Dendritic cell treated with granulocyte-macrophage colony-stimulating factor and Interleukin-4, amounts not matched to agents 40 ng/mL and 50 ng/mL, for 4 days (primary cell): Measurements from ENCODE around the gene NCF4.

ENCODE experiments used
- H3K27ac Mint-ChIP-seq: one replicate; pipeline ENCODE4 v1.8.0; 2022; ENCODE audit warnings: mild to moderate bottlenecking, mixed read lengths
- H3K27me3 Mint-ChIP-seq: one replicate; pipeline ENCODE4 v1.8.0; 2022; ENCODE audit warnings: mild to moderate bottlenecking, mixed read lengths
- H3K36me3 Mint-ChIP-seq: one replicate; pipeline ENCODE4 v1.8.0; 2022; ENCODE audit warnings: low read depth, mixed read lengths
- H3K4me1 Mint-ChIP-seq: one replicate; pipeline ENCODE4 v1.8.0; 2022; ENCODE audit warnings: low read depth, mixed read lengths
- H3K4me3 Mint-ChIP-seq: one replicate; pipeline ENCODE4 v1.8.0; 2022; ENCODE audit warnings: mild to moderate bottlenecking, moderate library complexity, mixed read lengths
- H3K9me3 Mint-ChIP-seq: one replicate; pipeline ENCODE4 v1.8.0; 2022; ENCODE audit warnings: mixed read lengths
- intact Hi-C: fragments of 100-400 bp; cut with micrococcal nuclease; formaldehyde crosslinking; loops from one replicate; pipeline ENCODE4 v1.15.0; 2022

The NCF4 gene

GRCh38 chr22:36828815-36829214 lies 32.0 kb upstream of the NCF4 start:
- H3K4me1 Mint-ChIP-seq, result peaks cover 43% of the 10 kb centered on the region
- H3K4me3 Mint-ChIP-seq, result no peak overlapping the region
- H3K36me3 Mint-ChIP-seq, result peaks cover 9% of the 10 kb centered on the region
- H3K27me3 Mint-ChIP-seq, result peaks cover 91% of the 10 kb centered on the region
- peaks cover 22% of the 10 kb centered on the region for H3K9me3 Mint-ChIP-seq
- intact Hi-C loops, result no loop called here
- no peak overlapping the region for H3K27ac Mint-ChIP-seq

GRCh38 chr22:36829370-36830002 lies 31.3 kb upstream of the NCF4 start:
- Mint-ChIP-seq H3K9me3 (peaks cover 28% of the 10 kb centered on the region), H3K36me3 (peaks cover 9% of the 10 kb centered on the region), H3K27ac (no peak overlapping the region), H3K4me3 (no peak overlapping the region), H3K27me3 (peaks cover 88% of the 10 kb centered on the region), H3K4me1 (peaks cover 43% of the 10 kb centered on the region)
- intact Hi-C loops, result no loop called here

GRCh38 chr22:36830601-36831000 lies 30.2 kb upstream of the NCF4 start:
- Mint-ChIP-seq H3K27me3 (peaks cover 87% of the 10 kb centered on the region), H3K36me3 (peaks cover 9% of the 10 kb centered on the region), H3K4me1 (peaks cover 43% of the 10 kb centered on the region), H3K4me3 (no peak overlapping the region), H3K27ac (no peak overlapping the region), H3K9me3 (peaks cover 31% of the 10 kb centered on the region)
- intact Hi-C loops, result no loop called here

- Mint-ChIP-seq H3K36me3 (peaks cover 9% of the 10 kb centered on the region), H3K9me3 (peaks cover 31% of the 10 kb centered on the region), H3K27me3 (peaks cover 88% of the 10 kb centered on the region), H3K4me3 (no peak overlapping the region), H3K4me1 (peaks cover 43% of the 10 kb centered on the region), H3K27ac (no peak overlapping the region)
- intact Hi-C loops, result no loop called here
These were observed 29.6 kb upstream of the NCF4 start for GRCh38 chr22:36831206-36831605.

- Mint-ChIP-seq H3K4me1 (peaks cover 43% of the 10 kb centered on the region), H3K36me3 (peaks cover 9% of the 10 kb centered on the region), H3K27me3 (peaks cover 88% of the 10 kb centered on the region), H3K4me3 (no peak overlapping the region), H3K9me3 (peaks cover 31% of the 10 kb centered on the region), H3K27ac (no peak overlapping the region)
- intact Hi-C loops, result no loop called here
These were observed 29.1 kb upstream of the NCF4 start for GRCh38 chr22:36831717-36832116.

GRCh38 chr22:36833073-36833472 lies 27.7 kb upstream of the NCF4 start:
- Mint-ChIP-seq H3K27me3 (peaks cover 90% of the 10 kb centered on the region), H3K4me3 (no peak overlapping the region), H3K36me3 (peaks cover 16% of the 10 kb centered on the region), H3K4me1 (peaks cover 35% of the 10 kb centered on the region), H3K27ac (peak overlapping the region; percentile 70), H3K9me3 (peaks cover 43% of the 10 kb centered on the region)
- intact Hi-C loops, result no loop called here

GRCh38 chr22:36835903-36836302 lies 24.9 kb upstream of the NCF4 start:
- Mint-ChIP-seq H3K36me3 (peaks cover 20% of the 10 kb centered on the region), H3K27me3 (peaks cover 87% of the 10 kb centered on the region), H3K9me3 (peaks cover 48% of the 10 kb centered on the region), H3K4me3 (no peak overlapping the region), H3K27ac (no peak overlapping the region), H3K4me1 (peaks cover 37% of the 10 kb centered on the region)
- intact Hi-C loops, result no loop called here

GRCh38 chr22:36838119-36839030 lies 22.4 kb upstream of the NCF4 start:
- H3K4me1 Mint-ChIP-seq, result peaks cover 13% of the 10 kb centered on the region
- H3K27me3 Mint-ChIP-seq, result peaks cover 82% of the 10 kb centered on the region
- peaks cover 16% of the 10 kb centered on the region for H3K36me3 Mint-ChIP-seq
- intact Hi-C loops, result no loop called here
- H3K9me3 Mint-ChIP-seq, result peaks cover 31% of the 10 kb centered on the region
- no peak overlapping the region for H3K27ac Mint-ChIP-seq
- H3K4me3 Mint-ChIP-seq, result no peak overlapping the region

GRCh38 chr22:36839356-36840073 lies 21.3 kb upstream of the NCF4 start:
- no peak overlapping the region for H3K27ac Mint-ChIP-seq
- intact Hi-C loops, result loop anchor here (5.0 kb wide), 1 partner anchor 37 kb away; no protein-coding TSS in a partner anchor
- no peak overlapping the region for H3K4me3 Mint-ChIP-seq

GRCh38 chr22:36840106-36840505 lies 20.7 kb upstream of the NCF4 start:
- no peak overlapping the region for H3K4me3 Mint-ChIP-seq
- peaks cover 17% of the 10 kb centered on the region for H3K9me3 Mint-ChIP-seq
- peaks cover 84% of the 10 kb centered on the region for H3K27me3 Mint-ChIP-seq
- H3K27ac Mint-ChIP-seq, result no peak overlapping the region
- peaks cover 10% of the 10 kb centered on the region for H3K4me1 Mint-ChIP-seq
- intact Hi-C loops, result loop anchor here (5.0 kb wide), 1 partner anchor 38 kb away; no protein-coding TSS in a partner anchor
- peaks cover 11% of the 10 kb centered on the region for H3K36me3 Mint-ChIP-seq

More at GRCh38 chr22:36839356-36840073, 21.3 kb upstream of the NCF4 start:
- Mint-ChIP-seq H3K27me3 (peaks cover 83% of the 10 kb centered on the region), H3K36me3 (peaks cover 11% of the 10 kb centered on the region), H3K9me3 (peaks cover 20% of the 10 kb centered on the region), H3K4me1 (peaks cover 10% of the 10 kb centered on the region)

- Mint-ChIP-seq H3K9me3 (no peaks in the 10 kb centered on the region), H3K27ac (no peak overlapping the region), H3K36me3 (no peaks in the 10 kb centered on the region), H3K4me1 (no peaks in the 10 kb centered on the region), H3K27me3 (peaks cover 85% of the 10 kb centered on the region), H3K4me3 (no peak overlapping the region)
- intact Hi-C loops, result no loop called here
These were observed 14.5 kb upstream of the NCF4 start for GRCh38 chr22:36846271-36846670.

- intact Hi-C loops, result no loop called here
- Mint-ChIP-seq H3K36me3 (no peaks in the 10 kb centered on the region), H3K27ac (no peak overlapping the region), H3K9me3 (no peaks in the 10 kb centered on the region), H3K4me3 (no peak overlapping the region), H3K4me1 (no peaks in the 10 kb centered on the region), H3K27me3 (peaks cover 83% of the 10 kb centered on the region)
These were observed 13.9 kb upstream of the NCF4 start for GRCh38 chr22:36846949-36847348.

- H3K4me3 Mint-ChIP-seq, result no peak overlapping the region
- H3K9me3 Mint-ChIP-seq, result no peaks in the 10 kb centered on the region
- H3K4me1 Mint-ChIP-seq, result peaks cover 8% of the 10 kb centered on the region
- H3K27ac Mint-ChIP-seq, result no peak overlapping the region
- intact Hi-C loops, result loop anchor here (5.0 kb wide), 1 partner anchor 303 kb away; no protein-coding TSS in a partner anchor
- H3K27me3 Mint-ChIP-seq, result peaks cover 61% of the 10 kb centered on the region
- H3K36me3 Mint-ChIP-seq, result no peaks in the 10 kb centered on the region
These were observed 10.8 kb upstream of the NCF4 start for GRCh38 chr22:36850056-36850455.

GRCh38 chr22:36850682-36851081 lies 10.1 kb upstream of the NCF4 start:
- Mint-ChIP-seq H3K27me3 (peaks cover 54% of the 10 kb centered on the region), H3K27ac (no peak overlapping the region)
- intact Hi-C loops, result loop anchor here (5.0 kb wide), 1 partner anchor 303 kb away; no protein-coding TSS in a partner anchor

More at GRCh38 chr22:36850682-36851081, 10.1 kb upstream of the NCF4 start:
- no peaks in the 10 kb centered on the region for H3K9me3 Mint-ChIP-seq
- H3K36me3 Mint-ChIP-seq, result no peaks in the 10 kb centered on the region
- peaks cover 8% of the 10 kb centered on the region for H3K4me1 Mint-ChIP-seq
- no peak overlapping the region for H3K4me3 Mint-ChIP-seq
